Neural progenitor cell (in vitro differentiated cells): ENCODE data around the gene LPIN2.

Experiments
- EZH2 ChIP-seq: fragments of 200-600 bp; sonication (generic); IDR thresholded peaks from 2 replicates; pipeline ENCODE4 v1.6.1; 2017; ENCODE audit warnings: antibody characterized with exemption, mild to moderate bottlenecking, moderate library complexity
- EZH2phosphoT487 ChIP-seq: fragments of 200-600 bp; sonication (generic); IDR thresholded peaks from 2 replicates; pipeline ENCODE4 v1.6.1; 2017; ENCODE audit warnings: antibody characterized with exemption
- TF ChIP-seq, protein P1 (sequence below): fragments of 200-600 bp; sonication (generic); IDR thresholded peaks from 2 replicates; pipeline ENCODE4 v1.5.1; 2017; ENCODE audit warnings: antibody characterized with exemption, mild to moderate bottlenecking

DNA sequence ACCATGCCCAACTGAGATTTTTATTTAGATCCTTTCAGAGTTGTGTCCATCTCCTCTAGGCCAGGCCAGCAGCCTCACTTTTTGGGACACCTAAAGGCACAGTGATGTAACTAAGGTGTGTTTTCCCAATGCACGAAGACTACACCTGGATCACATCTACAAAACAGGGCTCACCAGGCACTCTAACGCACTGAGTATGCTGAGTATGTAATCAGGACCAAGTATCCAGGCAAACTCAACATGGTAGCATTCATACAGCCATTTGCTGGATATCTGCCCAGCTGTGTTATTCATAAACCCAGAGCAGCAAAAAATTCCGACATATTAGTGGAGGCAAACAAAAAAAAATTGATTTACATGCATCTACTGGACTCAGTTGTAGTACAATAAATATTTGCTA lies 33.8 kb downstream of the LPIN2 start:
- TF ChIP-seq, protein P1, sequence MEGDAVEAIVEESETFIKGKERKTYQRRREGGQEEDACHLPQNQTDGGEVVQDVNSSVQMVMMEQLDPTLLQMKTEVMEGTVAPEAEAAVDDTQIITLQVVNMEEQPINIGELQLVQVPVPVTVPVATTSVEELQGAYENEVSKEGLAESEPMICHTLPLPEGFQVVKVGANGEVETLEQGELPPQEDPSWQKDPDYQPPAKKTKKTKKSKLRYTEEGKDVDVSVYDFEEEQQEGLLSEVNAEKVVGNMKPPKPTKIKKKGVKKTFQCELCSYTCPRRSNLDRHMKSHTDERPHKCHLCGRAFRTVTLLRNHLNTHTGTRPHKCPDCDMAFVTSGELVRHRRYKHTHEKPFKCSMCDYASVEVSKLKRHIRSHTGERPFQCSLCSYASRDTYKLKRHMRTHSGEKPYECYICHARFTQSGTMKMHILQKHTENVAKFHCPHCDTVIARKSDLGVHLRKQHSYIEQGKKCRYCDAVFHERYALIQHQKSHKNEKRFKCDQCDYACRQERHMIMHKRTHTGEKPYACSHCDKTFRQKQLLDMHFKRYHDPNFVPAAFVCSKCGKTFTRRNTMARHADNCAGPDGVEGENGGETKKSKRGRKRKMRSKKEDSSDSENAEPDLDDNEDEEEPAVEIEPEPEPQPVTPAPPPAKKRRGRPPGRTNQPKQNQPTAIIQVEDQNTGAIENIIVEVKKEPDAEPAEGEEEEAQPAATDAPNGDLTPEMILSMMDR, result no peak
- no peak for TF ChIP-seq EZH2phosphoT487
- TF ChIP-seq EZH2, result no peak
